LNCaP clone FGC (cell line): ENCODE data around the gene SLC16A4.

Experiments used
- DNase-seq: peaks from one replicate; pipeline ENCODE4 v3.0.0-alpha.2; 2011; ENCODE audit warnings: low read depth
- H3K4me3 ChIP-seq: 2 replicates; pipeline ENCODE4 v1.5.1; 2011; ENCODE audit warnings: mild to moderate bottlenecking, low read depth, low read length, control low read depth
- CTCF ChIP-seq: IDR thresholded peaks from 2 replicates; pipeline ENCODE4 v1.5.1; 2012; ENCODE audit warnings: mild to moderate bottlenecking; ENCODE audit not compliant: control insufficient read depth, insufficient read depth; ENCODE audit errors: extremely low read depth

The SLC16A4 gene

DNA sequence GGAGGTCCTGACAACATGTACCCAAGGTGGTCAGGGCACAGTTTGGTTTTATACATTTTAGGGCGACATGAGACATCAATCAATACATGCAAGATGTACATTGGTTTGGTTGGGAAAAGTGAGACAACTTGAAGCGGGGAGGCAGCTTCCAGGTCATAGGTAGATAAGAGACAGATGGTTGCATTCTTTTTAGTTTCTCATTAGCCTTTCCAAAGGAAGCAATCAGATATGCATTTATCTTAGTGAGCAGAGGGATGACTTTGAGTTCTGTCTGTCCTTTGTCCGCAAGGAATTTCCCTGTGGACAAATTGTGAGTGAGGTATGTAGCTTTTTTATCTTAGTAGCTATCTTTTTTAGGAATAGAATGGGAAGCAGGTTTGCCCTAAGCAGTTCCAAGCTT lies 62.1 kb downstream of the SLC16A4 start:
- no peak overlapping the region for H3K4me3 ChIP-seq
- no peak for DNase-seq
- no peak for TF ChIP-seq CTCF

- H3K4me3 ChIP-seq = no peak overlapping the region
- DNase-seq = no peak
- no peak for TF ChIP-seq CTCF
Observed at GRCh38 chr1:110328274-110328673, 62.6 kb downstream of the SLC16A4 start.

DNA sequence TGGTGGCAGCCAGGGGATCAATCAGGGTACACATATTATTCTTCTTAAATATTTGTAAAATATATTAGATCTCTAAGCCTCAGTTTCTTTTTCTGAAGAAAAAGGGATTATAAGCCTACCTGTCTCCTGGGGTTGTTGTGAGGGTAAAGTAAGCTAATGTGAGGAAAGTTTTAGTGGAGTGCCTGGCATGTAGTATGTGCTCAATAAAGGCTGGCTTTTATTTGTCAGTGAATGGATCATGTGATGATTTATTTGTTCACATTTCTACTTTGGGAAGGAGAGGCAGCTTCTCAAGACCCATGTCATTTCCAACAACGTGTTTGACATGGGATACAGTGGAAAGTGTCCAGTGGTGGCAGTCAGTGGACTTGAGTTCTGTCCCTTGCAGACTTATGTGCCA lies 64.0 kb downstream of the SLC16A4 start:
- DNase-seq = no peak
- no peak for TF ChIP-seq CTCF
- H3K4me3 ChIP-seq = no peak overlapping the region

DNA sequence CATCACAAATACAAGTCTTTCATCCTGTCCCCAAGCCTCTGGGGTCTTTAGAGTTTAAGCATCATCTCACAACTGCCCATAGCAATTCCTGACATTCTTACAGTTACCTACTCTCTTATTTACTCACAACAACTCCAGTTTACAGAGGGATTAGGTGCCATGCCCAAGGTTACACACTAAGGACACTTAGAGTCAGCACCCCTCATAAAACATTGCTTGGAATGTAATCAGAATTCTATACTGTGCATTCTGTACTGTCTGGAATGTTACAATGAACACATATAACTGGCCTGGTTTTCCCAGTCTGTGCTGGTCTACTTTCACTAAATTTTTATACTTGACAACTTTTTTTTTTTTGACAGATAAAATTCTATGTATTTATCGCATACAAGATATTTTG lies 66.2 kb downstream of the SLC16A4 start:
- no peak for TF ChIP-seq CTCF
- H3K4me3 ChIP-seq = no peak overlapping the region
- DNase-seq = peak; percentile 52

- DNase-seq = no peak
- no peak for TF ChIP-seq CTCF
- no peak overlapping the region for H3K4me3 ChIP-seq
Observed at GRCh38 chr1:110321846-110322245, 69.0 kb downstream of the SLC16A4 start.

- no peak for TF ChIP-seq CTCF
- H3K4me3 ChIP-seq = no peak overlapping the region
- DNase-seq = no peak
Observed at GRCh38 chr1:110321045-110321444, 69.8 kb downstream of the SLC16A4 start.

DNA sequence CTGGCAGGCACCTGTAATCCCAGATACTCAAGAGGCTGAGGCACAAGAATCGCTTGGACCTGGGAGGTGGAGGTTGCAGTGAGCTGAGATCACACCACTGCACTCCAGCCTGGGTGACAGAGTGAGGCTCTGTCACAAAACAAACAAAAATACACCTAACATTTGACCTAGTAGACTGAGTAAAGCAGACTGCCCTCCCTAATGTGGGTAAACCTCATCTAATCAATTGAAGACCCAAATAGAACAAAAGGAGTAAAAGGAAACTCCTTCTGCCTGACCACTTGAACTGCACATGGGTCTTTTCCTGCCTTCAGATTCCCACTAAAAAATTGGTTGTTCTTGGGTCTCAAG lies 70.7 kb downstream of the SLC16A4 start:
- no peak for DNase-seq
- TF ChIP-seq CTCF = no peak
- H3K4me3 ChIP-seq = no peak overlapping the region
